T-helper 17 cell (primary cell): ENCODE results near the gene SPTB. TPM values are rescaled to one million over a fixed set of nuclear protein-coding genes. Genes with fewer than 3 reads are reported as not detected.

ENCODE experiments used
- ATAC-seq: fragments of 150-1000 bp; cut with Tn5 transposase; 2 replicates; pipeline ENCODE4 v1.10.0; 2021; ENCODE audit warnings: mild to moderate bottlenecking, moderate library complexity
- DNase-seq, 3 donors: peaks; one replicate each; pipeline versions ENCODE4 v3.0.0 to v3.0.0-alpha.2; 2020 to 2021
- H3K9me3 ChIP-seq: one replicate; pipeline ENCODE4 v1.7.0; 2013; ENCODE audit warnings: low read length, mild to moderate bottlenecking; ENCODE audit not compliant: control insufficient read depth, poor library complexity, severe bottlenecking
- H3K27ac Mint-ChIP-seq: one replicate; pipeline ENCODE4 v1.8.0; 2022; ENCODE audit warnings: mild to moderate bottlenecking, moderate library complexity, mixed read lengths
- H3K27me3 Mint-ChIP-seq: one replicate; pipeline ENCODE4 v1.8.0; 2022; ENCODE audit warnings: mixed read lengths
- H3K36me3 Mint-ChIP-seq: one replicate; pipeline ENCODE4 v1.8.0; 2022; ENCODE audit warnings: low read depth, mixed read lengths
- H3K4me1 Mint-ChIP-seq: one replicate; pipeline ENCODE4 v1.8.0; 2022; ENCODE audit warnings: mild to moderate bottlenecking, mixed read lengths
- H3K4me3 Mint-ChIP-seq: one replicate; pipeline ENCODE4 v1.8.0; 2022; ENCODE audit warnings: mild to moderate bottlenecking, moderate library complexity, mixed read lengths
- total RNA-seq, 4 donors: library from RNA in 2 of 4; stranded (reverse) in 2 of 4; gene quantifications; one replicate each; pipeline ENCODE4 v1.2.3 and lab custom pipeline; 2022 to 2026

The SPTB gene
- total RNA-seq, 2 donors from 2014 or later: 0.40 to 8.4 TPM

- no peaks in the 10 kb centered on the region for H3K9me3 ChIP-seq
- Mint-ChIP-seq H3K4me1 (peaks cover 48% of the 10 kb centered on the region), H3K27ac (peak overlapping the region; percentile 21), H3K4me3 (no peak overlapping the region), H3K36me3 (no peaks in the 10 kb centered on the region), H3K27me3 (no peaks in the 10 kb centered on the region)
- DNase-seq: no peak
- no peak for ATAC-seq
Observed at GRCh38 chr14:64767215-64767964, 112.3 kb downstream of the SPTB start.

- ATAC-seq: no peak
- no peaks in the 10 kb centered on the region for H3K9me3 ChIP-seq
- no peak for DNase-seq
- Mint-ChIP-seq H3K36me3 (no peaks in the 10 kb centered on the region), H3K27ac (peak overlapping the region; percentile 45), H3K4me3 (no peak overlapping the region), H3K4me1 (peaks cover 53% of the 10 kb centered on the region), H3K27me3 (peaks cover 2% of the 10 kb centered on the region)
Observed at GRCh38 chr14:64766430-64767151, 113.1 kb downstream of the SPTB start.

- H3K27me3 Mint-ChIP-seq: peaks cover 9% of the 10 kb centered on the region
- peak overlapping the region; percentile 15 for H3K4me3 Mint-ChIP-seq
- H3K9me3 ChIP-seq: no peaks in the 10 kb centered on the region
- H3K36me3 Mint-ChIP-seq: no peaks in the 10 kb centered on the region
- peak overlapping the region; percentile 45 for H3K27ac Mint-ChIP-seq
- peaks cover 54% of the 10 kb centered on the region for H3K4me1 Mint-ChIP-seq
- no peak for ATAC-seq
- no peak for DNase-seq
Observed at GRCh38 chr14:64765740-64766302, 113.9 kb downstream of the SPTB start.

- Mint-ChIP-seq H3K27me3 (peaks cover 10% of the 10 kb centered on the region), H3K27ac (peak overlapping the region; percentile 84), H3K36me3 (no peaks in the 10 kb centered on the region), H3K4me3 (peak overlapping the region; percentile 52), H3K4me1 (peaks cover 57% of the 10 kb centered on the region)
- DNase-seq (peak; percentile 57 to 64 (median 63)), ATAC-seq (peak; percentile 80)
- no peaks in the 10 kb centered on the region for H3K9me3 ChIP-seq
Observed at GRCh38 chr14:64764641-64765520, 114.8 kb downstream of the SPTB start.

GRCh38 chr14:64763801-64764621, 115.7 kb downstream of the SPTB start:
- Mint-ChIP-seq H3K4me3 (peak overlapping the region; percentile 52), H3K4me1 (peaks cover 61% of the 10 kb centered on the region), H3K27ac (peak overlapping the region; percentile 84), H3K27me3 (peaks cover 10% of the 10 kb centered on the region), H3K36me3 (no peaks in the 10 kb centered on the region)
- no peaks in the 10 kb centered on the region for H3K9me3 ChIP-seq
- ATAC-seq (no peak), DNase-seq (no peak)

GRCh38 chr14:64763085-64763782, 116.5 kb downstream of the SPTB start:
- peak overlapping the region; percentile 52 for H3K4me3 Mint-ChIP-seq
- no peaks in the 10 kb centered on the region for H3K36me3 Mint-ChIP-seq
- no peak for ATAC-seq
- no peak for DNase-seq
- H3K27me3 Mint-ChIP-seq: peaks cover 10% of the 10 kb centered on the region
- H3K9me3 ChIP-seq: no peaks in the 10 kb centered on the region
- peaks cover 69% of the 10 kb centered on the region for H3K4me1 Mint-ChIP-seq
- peak overlapping the region; percentile 99 for H3K27ac Mint-ChIP-seq

- DNase-seq: peak; percentile 25 to 54 (median 44)
- H3K36me3 Mint-ChIP-seq: no peaks in the 10 kb centered on the region
- H3K9me3 ChIP-seq: no peaks in the 10 kb centered on the region
- H3K4me1 Mint-ChIP-seq: peaks cover 77% of the 10 kb centered on the region
- H3K4me3 Mint-ChIP-seq: peak overlapping the region; percentile 79
- H3K27me3 Mint-ChIP-seq: peaks cover 10% of the 10 kb centered on the region
- peak overlapping the region; percentile 99 for H3K27ac Mint-ChIP-seq
- ATAC-seq: peak; percentile 51
Observed at GRCh38 chr14:64762044-64763034, 117.4 kb downstream of the SPTB start.

- peaks cover 85% of the 10 kb centered on the region for H3K4me1 Mint-ChIP-seq
- H3K27ac Mint-ChIP-seq: peak overlapping the region; percentile 99
- no peak for DNase-seq
- H3K36me3 Mint-ChIP-seq: no peaks in the 10 kb centered on the region
- H3K9me3 ChIP-seq: no peaks in the 10 kb centered on the region
- H3K27me3 Mint-ChIP-seq: peaks cover 10% of the 10 kb centered on the region
- peak overlapping the region; percentile 79 for H3K4me3 Mint-ChIP-seq
- ATAC-seq: no peak
Observed at GRCh38 chr14:64761441-64762043, 118.2 kb downstream of the SPTB start.

GRCh38 chr14:64760916-64761315, 118.8 kb downstream of the SPTB start:
- Mint-ChIP-seq H3K4me1 (peaks cover 86% of the 10 kb centered on the region), H3K27me3 (peaks cover 10% of the 10 kb centered on the region)
- H3K9me3 ChIP-seq: no peaks in the 10 kb centered on the region

GRCh38 chr14:64760146-64760755, 119.5 kb downstream of the SPTB start:
- DNase-seq (peak; percentile 57 to 63 (median 58)), ATAC-seq (no peak)
- no peaks in the 10 kb centered on the region for H3K9me3 ChIP-seq
- no peaks in the 10 kb centered on the region for H3K36me3 Mint-ChIP-seq
- H3K27ac Mint-ChIP-seq: peak overlapping the region; percentile 99
- peaks cover 10% of the 10 kb centered on the region for H3K27me3 Mint-ChIP-seq
- H3K4me1 Mint-ChIP-seq: peaks cover 87% of the 10 kb centered on the region
- H3K4me3 Mint-ChIP-seq: peak overlapping the region; percentile 63

More at GRCh38 chr14:64760916-64761315, 118.8 kb downstream of the SPTB start:
- no peak for DNase-seq
- Mint-ChIP-seq H3K4me3 (peak overlapping the region; percentile 79), H3K36me3 (no peaks in the 10 kb centered on the region), H3K27ac (peak overlapping the region; percentile 99)
- ATAC-seq: no peak
